Heart left ventricle (tissue), 16 donors: ENCODE data around the gene RANGRF. TPM values are rescaled to one million over a fixed set of nuclear protein-coding genes. Genes with fewer than 3 reads are reported as not detected.

Experiments
- ATAC-seq, 4 donors: fragments of 200-7000 bp; cut with Tn5 transposase; one replicate each; pipeline ENCODE4 v1.9.1; 2020 to 2022; ENCODE audit warnings: moderate library complexity in 4 of 4, mild to moderate bottlenecking in 3 of 4, moderate number of reproducible peaks in 1 of 4
- DNase-seq, 5 donors: peaks; one replicate each; pipeline ENCODE4 v3.0.0-alpha.2; 2020
- H3K27ac ChIP-seq, 12 donors: fragments of 200-600 bp; sonication (generic) in 4 of 12; one replicate each; pipeline versions ENCODE4 v1.5.0 to v1.8.0; 2016 to 2022; ENCODE audit warnings: mild to moderate bottlenecking in 2 of 12
- H3K27me3 ChIP-seq, 9 donors: fragments of 200-600 bp; sonication (generic) in 2 of 9; one replicate each; pipeline versions ENCODE4 v1.5.1 to v1.8.0; 2016 to 2022; ENCODE audit warnings: mild to moderate bottlenecking in 3 of 9
- H3K36me3 ChIP-seq, 9 donors: fragments of 200-600 bp; sonication (generic) in 2 of 9; one replicate each; pipeline versions ENCODE4 v1.5.0 to v1.8.0; 2018 to 2022; ENCODE audit warnings: mild to moderate bottlenecking in 2 of 9
- H3K4me1 ChIP-seq, 12 donors: fragments of 200-600 bp; sonication (generic) in 4 of 12; one replicate each; pipeline versions ENCODE4 v1.5.0 to v1.8.0; 2016 to 2022; ENCODE audit warnings: mild to moderate bottlenecking in 3 of 12
- H3K4me3 ChIP-seq, 12 donors: fragments of 200-600 bp; sonication (generic) in 4 of 12; one replicate each; pipeline versions ENCODE4 v1.5.0 to v1.8.0; 2017 to 2022; ENCODE audit warnings: mild to moderate bottlenecking in 9 of 12, moderate library complexity in 4 of 12
- H3K9me3 ChIP-seq, 12 donors: fragments of 200-600 bp; sonication (generic) in 4 of 12; one replicate each; pipeline versions ENCODE4 v1.5.0 to v1.8.0; 2016 to 2022; ENCODE audit warnings: mild to moderate bottlenecking in 1 of 12
- POLR2A ChIP-seq, 2 donors: fragments of 450-650 bp; IDR thresholded peaks; one replicate each; pipeline ENCODE4 v1.6.1; 2017; ENCODE audit warnings: antibody characterized with exemption in 2 of 2, mild to moderate bottlenecking in 2 of 2, moderate library complexity in 2 of 2
- WGBS, 4 donors: extraction: QIAGEN DNeasy Blood & Tissue Kit in 2 of 4; methylation state at CpG; one replicate each; pipeline versions ENCODE4 v1.1.5 to v1.1.7; 2013 to 2018; 5-methylcytosine and 5-hydroxymethylcytosine counted together
- intact Hi-C, 10 donors: fragments of 100-400 bp; cut with DNase I; formaldehyde crosslinking; loops; one replicate each; pipeline versions ENCODE4 v1.11.1 to v1.14.2; 2022
- polyA plus RNA-seq, 2 donors: library from polyadenylated mRNA; stranded (reverse); fragments of 200-250 nt; gene quantifications; one replicate each; pipeline ENCODE4 v1.2.3, GENCODE V29; 2013
- total RNA-seq, 9 donors: library from RNA; depleted of rRNA in 2 of 9; stranded (reverse); fragments of >200 nt in 2 of 9; fragmentation: NEBNext Ultra II Directional in 3 of 9; extraction: Animal tissue kit (Norgen Biotek cat#: 25700) in 3 of 9; gene quantifications; one replicate each; pipeline versions ENCODE4 v1.1.0 to v1.2.4, GENCODE V29; 2016 to 2023
- TF ChIP-seq, protein P1 (sequence below), 12 donors: fragments of 200-600 bp; sonication (generic) in 4 of 12; IDR thresholded peaks; one replicate each; pipeline versions ENCODE4 v1.5.0 to v1.8.0; 2018 to 2022; ENCODE audit warnings: antibody characterized with exemption in 12 of 12, mild to moderate bottlenecking in 5 of 12
- donor health status: ischemic (EF 13 %, LVEDD 7.1; RV severe dilation, severe dysfunction).
- donor health status: healthy with polysubstance abuse.
- donor health status: DM: no; HTN: yes; CAD: no.
- donor health status: DM: no; HTN: no; CAD: no.
- donor health status: ischemic (EF 25% LVEDD 6.9; RV normal size, moderate dysfunction).
- donor health status: ischemic (EF 25% LVEDD 5.7; RV mildly dilated, moderate dysfunction).
- donor health status: healthy.
- donor health status: DM: yes; HTN: yes; CAD: no.
- donor health status: ischemic (EF 35%, LVEDD 5.7; RV mildly dilated, moderate dysfunction).
- donor health status: nonischemic (EF 11% LVEDD 7.7; RV severe dilation, severe dysfunction).
- donor health status: DM: yes; HTN: yes; CAD: no.
- donor health status: PGD.
- donor health status: ischemic (EF 29% LVEDD 5.4; RV normal size, mild dysfunction).
- donor health status: nonischemic (EF 23%, LVEDD 6.1; RV moderate dilation, normal function).

The RANGRF gene
- total and polyA plus RNA-seq, 11 donors: 22.3 to 54.2 (median 27.2) TPM

DNA sequence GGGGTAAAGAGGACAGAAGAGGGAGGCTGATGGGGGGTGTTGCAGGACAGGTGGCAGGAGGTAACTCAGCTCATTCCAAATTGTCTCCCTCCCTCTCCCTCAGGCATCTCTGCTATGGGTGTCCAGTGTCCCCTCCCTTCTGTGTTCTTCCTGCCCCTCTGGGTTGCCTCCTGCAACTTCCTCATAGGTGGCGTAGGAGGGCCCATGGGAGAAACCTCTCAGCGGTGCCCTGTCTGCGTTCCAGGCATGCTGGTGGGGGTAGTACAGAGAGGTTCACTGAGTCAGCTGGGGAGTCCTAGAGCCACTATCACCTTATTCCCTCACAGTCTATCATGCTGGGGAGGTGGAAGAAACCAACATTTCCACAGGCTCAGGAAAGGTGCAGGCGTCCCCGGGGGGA is 36.5 kb downstream of the RANGRF start:
- no peak for DNase-seq
- Histone ChIP-seq H3K36me3 (peaks cover 0 to 15% (median 3%) of the 10 kb centered on the region in 9 donors), H3K4me3 (no peak overlapping the region), H3K9me3 (no peaks in the 10 kb centered on the region), H3K27ac (peak overlapping the region in 7 of 12 donors; percentile 25 to 88 (median 83)), H3K27me3 (peaks cover 0 to 19% (median 0%) of the 10 kb centered on the region in 9 donors), H3K4me1 (peaks cover 0 to 36% (median 24%) of the 10 kb centered on the region in 12 donors)
- 53 to 74% (median 66%) methylated on average over 5 of the region's 5 CpGs for WGBS, 4 donors
- intact Hi-C loops: loop anchor here in 3 of 10 donors (5.0 to 10.0 kb wide), 2 partner anchors 37 to 50 kb away; partner anchors contain the start of gene KRABD2 (in 1 of the 3)
- no peak for TF ChIP-seq POLR2A (IDR thresholded peaks at IDR 0.05)
- TF ChIP-seq, protein P1, sequence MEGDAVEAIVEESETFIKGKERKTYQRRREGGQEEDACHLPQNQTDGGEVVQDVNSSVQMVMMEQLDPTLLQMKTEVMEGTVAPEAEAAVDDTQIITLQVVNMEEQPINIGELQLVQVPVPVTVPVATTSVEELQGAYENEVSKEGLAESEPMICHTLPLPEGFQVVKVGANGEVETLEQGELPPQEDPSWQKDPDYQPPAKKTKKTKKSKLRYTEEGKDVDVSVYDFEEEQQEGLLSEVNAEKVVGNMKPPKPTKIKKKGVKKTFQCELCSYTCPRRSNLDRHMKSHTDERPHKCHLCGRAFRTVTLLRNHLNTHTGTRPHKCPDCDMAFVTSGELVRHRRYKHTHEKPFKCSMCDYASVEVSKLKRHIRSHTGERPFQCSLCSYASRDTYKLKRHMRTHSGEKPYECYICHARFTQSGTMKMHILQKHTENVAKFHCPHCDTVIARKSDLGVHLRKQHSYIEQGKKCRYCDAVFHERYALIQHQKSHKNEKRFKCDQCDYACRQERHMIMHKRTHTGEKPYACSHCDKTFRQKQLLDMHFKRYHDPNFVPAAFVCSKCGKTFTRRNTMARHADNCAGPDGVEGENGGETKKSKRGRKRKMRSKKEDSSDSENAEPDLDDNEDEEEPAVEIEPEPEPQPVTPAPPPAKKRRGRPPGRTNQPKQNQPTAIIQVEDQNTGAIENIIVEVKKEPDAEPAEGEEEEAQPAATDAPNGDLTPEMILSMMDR (IDR thresholded peaks at IDR 0.05): no peak
- ATAC-seq: peak in 1 of 4 donors; percentile 5

DNA sequence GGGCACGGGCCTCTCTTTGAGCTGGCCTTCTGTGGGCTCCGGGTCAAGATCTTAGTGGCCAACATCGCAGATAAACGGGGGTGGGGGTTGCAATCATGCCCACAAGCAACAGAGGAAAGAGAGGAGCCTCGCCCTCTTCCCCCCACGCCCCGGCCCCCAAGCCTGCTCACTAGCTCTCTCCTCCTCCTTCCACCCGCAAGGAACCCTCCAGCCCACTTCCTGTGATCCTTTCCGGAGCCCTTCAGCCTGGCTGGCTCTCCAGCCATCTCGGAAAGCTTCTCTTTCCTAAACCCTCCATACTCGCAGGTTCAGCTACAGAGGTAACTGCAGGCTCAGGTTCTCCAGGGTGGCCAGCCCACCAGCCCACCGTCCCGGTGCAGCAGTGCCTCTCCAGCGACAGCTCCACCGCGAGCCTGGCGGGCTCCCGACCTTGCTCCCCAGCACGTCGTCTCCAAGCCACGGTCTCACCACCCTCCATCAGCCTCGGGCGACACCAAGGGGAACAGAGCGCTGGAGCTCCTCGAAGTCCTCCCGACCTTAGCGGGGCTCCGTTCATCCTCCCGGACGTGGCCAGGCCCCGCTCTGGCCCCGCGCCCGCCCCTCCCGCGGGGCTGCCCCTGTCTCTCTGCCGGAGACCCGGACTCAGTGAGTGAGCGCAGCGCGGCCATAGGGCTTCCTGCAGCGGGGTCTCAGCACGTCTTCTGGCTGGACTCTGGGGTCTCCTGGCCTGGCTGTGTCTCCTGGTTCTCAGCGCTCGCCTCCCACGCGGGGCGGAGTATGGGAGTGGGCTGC is 38.2 kb downstream of the RANGRF start:
- Histone ChIP-seq H3K4me3 (peak overlapping the region; percentile 32 to 72 (median 62)), H3K27ac (peak overlapping the region; percentile 49 to 88 (median 80)), H3K9me3 (no peaks in the 10 kb centered on the region), H3K36me3 (peaks cover 0 to 6% (median 0%) of the 10 kb centered on the region in 9 donors), H3K27me3 (peaks cover 0 to 19% (median 0%) of the 10 kb centered on the region in 9 donors), H3K4me1 (peaks cover 0 to 36% (median 22%) of the 10 kb centered on the region in 12 donors)
- peak; percentile 47 to 73 (median 57) for DNase-seq
- WGBS, 4 donors: 3 to 8% (median 4%) methylated on average over 28 to 48 of the region's 48 CpGs
- intact Hi-C loops: loop anchor here in 4 of 10 donors (2.0 to 10.0 kb wide), 5 partner anchors 16 to 56 kb away; partner anchors contain the start of genes KRABD2 (in 2 of the 4), ARHGEF15 (in 1 of the 4) and RPL26 (in 1 of the 4)
- ATAC-seq: peak; percentile 28 to 75 (median 73)
- TF ChIP-seq, protein P1 (IDR thresholded peaks at IDR 0.05): peak in 1 of 12 donors; percentile 3
- TF ChIP-seq POLR2A (IDR thresholded peaks at IDR 0.05): no peak

DNA sequence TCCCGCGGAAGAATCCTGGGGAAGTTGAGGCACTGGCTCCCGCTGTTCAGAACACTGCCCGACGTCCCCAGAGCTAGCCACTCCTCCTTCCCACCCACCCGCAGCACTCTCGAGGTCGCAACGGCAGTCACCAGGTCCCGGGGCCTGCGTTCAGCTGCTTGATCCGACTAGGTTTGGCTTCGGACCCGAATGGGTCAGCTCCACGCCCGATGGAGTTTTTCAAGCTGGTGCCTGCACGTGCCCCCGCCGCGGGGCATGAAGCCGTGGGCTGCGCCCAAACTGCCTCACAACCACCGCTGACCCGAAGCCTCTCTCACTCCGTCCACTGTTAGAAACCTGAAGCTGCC is 38.8 kb downstream of the RANGRF start:
- ATAC-seq (peak in 3 of 4 donors; percentile 28 to 49 (median 41)), DNase-seq (no peak)
- H3K27me3 ChIP-seq: peaks cover 0 to 19% (median 0%) of the 10 kb centered on the region in 9 donors
- H3K27ac ChIP-seq: peak overlapping the region; percentile 49 to 88 (median 80)
- H3K36me3 ChIP-seq: peaks cover 0 to 2% (median 0%) of the 10 kb centered on the region in 9 donors
- peaks cover 0 to 36% (median 22%) of the 10 kb centered on the region in 12 donors for H3K4me1 ChIP-seq
- TF ChIP-seq, protein P1 (IDR thresholded peaks at IDR 0.05): no peak
- no peak for TF ChIP-seq POLR2A (IDR thresholded peaks at IDR 0.05)
- peak overlapping the region; percentile 32 to 72 (median 62) for H3K4me3 ChIP-seq
- no peaks in the 10 kb centered on the region for H3K9me3 ChIP-seq
- intact Hi-C loops: loop anchor here in 4 of 10 donors (2.0 to 10.0 kb wide), 5 partner anchors 16 to 56 kb away; partner anchors contain the start of genes KRABD2 (in 2 of the 4), ARHGEF15 (in 1 of the 4) and RPL26 (in 1 of the 4)
- 15 to 31% (median 20%) methylated on average over 15 to 25 of the region's 25 CpGs for WGBS, 4 donors

GRCh38 chr17:8332128-8332527 is 43.7 kb downstream of the RANGRF start:
- peaks cover 0 to 9% (median 3%) of the 10 kb centered on the region in 12 donors for H3K4me1 ChIP-seq
- intact Hi-C loops: no loop called here
- DNase-seq (no peak), ATAC-seq (no peak)
- H3K27me3 ChIP-seq: peaks cover 0 to 7% (median 0%) of the 10 kb centered on the region in 9 donors
- H3K9me3 ChIP-seq: no peaks in the 10 kb centered on the region
- no peak for TF ChIP-seq POLR2A (IDR thresholded peaks at IDR 0.05)
- TF ChIP-seq, protein P1 (IDR thresholded peaks at IDR 0.05): no peak
- H3K27ac ChIP-seq: no peak overlapping the region
- H3K4me3 ChIP-seq: no peak overlapping the region
- no peaks in the 10 kb centered on the region for H3K36me3 ChIP-seq
- WGBS, 4 donors: 86 to 96% (median 88%) methylated on average over 2 of the region's 2 CpGs
